ENCODE results near the gene CER1.

DNA sequence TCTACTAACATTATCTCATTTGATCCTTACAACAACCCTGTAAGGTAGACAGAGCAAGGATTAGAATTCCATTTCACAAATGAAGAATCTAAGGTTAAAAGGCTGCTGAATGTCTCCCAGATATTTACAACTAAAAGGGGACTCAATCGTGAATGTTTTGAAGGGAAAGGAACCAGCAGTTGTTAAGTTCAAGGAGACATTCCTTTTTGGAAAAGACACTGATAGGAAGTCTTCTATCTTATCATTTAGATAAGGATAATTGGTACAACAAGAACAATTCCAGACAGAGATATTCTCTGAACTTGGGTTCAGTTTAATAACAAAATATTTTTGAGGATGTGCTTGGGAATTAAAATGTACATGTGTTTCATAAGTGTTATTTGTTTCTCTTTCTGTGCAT lies 37.5 kb upstream of the CER1 start:
- TF ChIP-seq, protein P1, sequence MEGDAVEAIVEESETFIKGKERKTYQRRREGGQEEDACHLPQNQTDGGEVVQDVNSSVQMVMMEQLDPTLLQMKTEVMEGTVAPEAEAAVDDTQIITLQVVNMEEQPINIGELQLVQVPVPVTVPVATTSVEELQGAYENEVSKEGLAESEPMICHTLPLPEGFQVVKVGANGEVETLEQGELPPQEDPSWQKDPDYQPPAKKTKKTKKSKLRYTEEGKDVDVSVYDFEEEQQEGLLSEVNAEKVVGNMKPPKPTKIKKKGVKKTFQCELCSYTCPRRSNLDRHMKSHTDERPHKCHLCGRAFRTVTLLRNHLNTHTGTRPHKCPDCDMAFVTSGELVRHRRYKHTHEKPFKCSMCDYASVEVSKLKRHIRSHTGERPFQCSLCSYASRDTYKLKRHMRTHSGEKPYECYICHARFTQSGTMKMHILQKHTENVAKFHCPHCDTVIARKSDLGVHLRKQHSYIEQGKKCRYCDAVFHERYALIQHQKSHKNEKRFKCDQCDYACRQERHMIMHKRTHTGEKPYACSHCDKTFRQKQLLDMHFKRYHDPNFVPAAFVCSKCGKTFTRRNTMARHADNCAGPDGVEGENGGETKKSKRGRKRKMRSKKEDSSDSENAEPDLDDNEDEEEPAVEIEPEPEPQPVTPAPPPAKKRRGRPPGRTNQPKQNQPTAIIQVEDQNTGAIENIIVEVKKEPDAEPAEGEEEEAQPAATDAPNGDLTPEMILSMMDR (conservative IDR thresholded peaks at IDR 0.05) = no peak
- no peak for TF ChIP-seq ZFX (IDR thresholded peaks at IDR 0.05)

All from C4-2B (cell line).